GM21515 (cell line): Measurements from ENCODE around the gene ALKBH7.
"Not testable (repeated sequence)": the region's sequence is repeated elsewhere in the genome, so short reads cannot be mapped to it uniquely, and the experiment has no call there.

Experiments
- ATAC-seq: cut with Tn5 transposase; IDR thresholded peaks from one replicate; pipeline ENCODE4 v1.9.1; 2021; ENCODE audit not compliant: unreplicated experiment

The ALKBH7 gene, protein sequence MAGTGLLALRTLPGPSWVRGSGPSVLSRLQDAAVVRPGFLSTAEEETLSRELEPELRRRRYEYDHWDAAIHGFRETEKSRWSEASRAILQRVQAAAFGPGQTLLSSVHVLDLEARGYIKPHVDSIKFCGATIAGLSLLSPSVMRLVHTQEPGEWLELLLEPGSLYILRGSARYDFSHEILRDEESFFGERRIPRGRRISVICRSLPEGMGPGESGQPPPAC

DNA sequence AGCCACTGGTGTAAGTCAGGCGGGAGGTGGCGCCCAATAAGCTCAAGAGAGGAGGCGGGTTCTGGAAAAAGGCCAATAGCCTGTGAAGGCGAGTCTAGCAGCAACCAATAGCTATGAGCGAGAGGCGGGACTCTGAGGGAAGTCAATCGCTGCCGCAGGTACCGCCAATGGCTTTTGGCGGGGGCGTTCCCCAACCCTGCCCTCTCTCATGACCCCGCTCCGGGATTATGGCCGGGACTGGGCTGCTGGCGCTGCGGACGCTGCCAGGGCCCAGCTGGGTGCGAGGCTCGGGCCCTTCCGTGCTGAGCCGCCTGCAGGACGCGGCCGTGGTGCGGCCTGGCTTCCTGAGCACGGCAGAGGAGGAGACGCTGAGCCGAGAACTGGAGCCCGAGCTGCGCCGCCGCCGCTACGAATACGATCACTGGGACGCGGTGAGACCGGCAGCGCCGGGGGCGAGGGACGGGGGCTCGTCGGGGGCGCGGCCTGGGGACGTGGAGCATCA is at the start of gene ALKBH7:
Gene ALKBH7, plus strand, starts transcription at position 201 of the 502 bp plus-strand sequence. Its CDS starts 27 bp downstream, at position 228.
- peak; percentile 68 for ATAC-seq

- ATAC-seq, result no peak
Observed at GRCh38 chr19:6324757-6325156, 47.8 kb upstream of the ALKBH7 start.

- ATAC-seq, result no peak
Observed at GRCh38 chr19:6325614-6326013, 47.0 kb upstream of the ALKBH7 start.

DNA sequence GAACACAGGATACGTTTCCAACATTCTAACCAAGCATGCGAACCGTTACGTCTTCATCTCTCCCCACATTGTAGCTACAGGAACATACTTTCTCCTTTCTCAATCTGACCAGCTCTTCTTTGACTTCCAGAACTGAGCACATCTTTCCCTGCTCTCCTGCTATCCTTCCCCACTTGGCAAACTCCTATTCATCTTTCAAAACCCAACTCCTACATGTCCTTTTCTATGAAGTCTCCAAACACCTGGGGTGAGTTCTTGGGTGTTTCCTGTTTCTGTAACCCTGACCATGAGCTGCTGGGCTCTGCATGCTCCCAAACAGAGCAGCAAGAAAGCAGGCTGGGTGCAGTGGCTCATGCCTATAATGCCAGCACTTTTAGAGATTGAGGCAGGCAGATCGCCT is 45.8 kb upstream of the ALKBH7 start:
- no peak for ATAC-seq

- no peak for ATAC-seq
Observed at GRCh38 chr19:6333439-6333838, 39.2 kb upstream of the ALKBH7 start, which contains the start of gene ACER1. TSS of gene ACER1 (minus strand) at chr19:6333612. CDS start at chr19:6333551, 61 bp downstream.

DNA sequence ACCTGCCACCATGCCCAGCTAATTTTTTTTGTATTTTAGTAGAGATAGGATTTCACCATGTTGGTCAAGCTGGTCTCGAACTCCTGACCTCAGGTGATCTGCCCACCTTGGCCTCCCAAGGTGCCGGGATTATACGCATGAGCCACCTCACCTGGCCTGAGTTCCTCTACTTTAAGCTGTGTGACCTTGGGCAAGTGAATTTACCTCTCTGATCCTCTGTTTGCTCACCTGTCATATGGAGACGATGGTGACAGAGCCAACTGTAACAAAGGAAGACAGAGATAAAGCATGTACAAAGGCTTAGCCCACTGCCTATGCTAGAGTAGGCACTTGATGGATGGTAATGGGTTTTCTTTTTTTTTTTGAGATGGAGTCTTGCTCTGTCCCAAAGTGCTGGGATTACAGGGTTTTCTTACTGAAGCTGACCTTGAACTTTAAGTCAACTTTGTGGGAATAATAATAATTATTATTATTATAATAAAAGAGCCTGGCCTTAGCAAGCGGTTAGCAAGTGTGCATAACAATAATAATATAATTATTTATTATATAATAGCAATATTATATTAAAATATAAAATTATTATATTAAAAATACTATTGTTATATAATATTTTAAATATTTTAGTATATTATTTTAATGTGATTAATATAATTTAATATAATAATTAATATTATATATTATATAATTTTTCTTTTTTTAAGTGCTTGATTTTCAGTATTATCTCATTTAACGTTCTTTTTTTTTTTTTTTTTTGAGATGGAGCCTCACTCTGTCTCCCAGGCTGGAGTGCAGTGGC is 37.9 kb upstream of the ALKBH7 start:
- ATAC-seq, result no peak

GRCh38 chr19:6340493-6341201 is 31.9 kb upstream of the ALKBH7 start:
- ATAC-seq, result no peak

DNA sequence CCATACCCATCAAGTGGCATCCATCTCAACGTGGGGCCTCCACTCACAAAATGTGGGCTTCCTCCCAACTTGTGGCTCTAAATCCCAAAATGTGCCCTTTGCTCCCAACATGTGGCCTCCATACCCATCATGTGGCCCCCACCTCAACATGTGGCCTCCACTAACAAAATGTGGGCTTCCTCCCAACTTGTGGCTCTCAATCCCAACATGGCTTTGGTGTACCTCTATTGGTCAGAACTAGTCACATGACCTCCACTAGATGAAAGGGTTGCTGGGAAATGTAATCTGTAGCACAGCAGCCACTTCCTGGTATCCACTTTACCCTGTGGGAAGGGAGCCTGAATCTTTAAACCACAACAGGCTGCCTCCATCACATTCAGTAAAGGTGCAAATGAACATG is 29.1 kb upstream of the ALKBH7 start:
- ATAC-seq, result no peak

DNA sequence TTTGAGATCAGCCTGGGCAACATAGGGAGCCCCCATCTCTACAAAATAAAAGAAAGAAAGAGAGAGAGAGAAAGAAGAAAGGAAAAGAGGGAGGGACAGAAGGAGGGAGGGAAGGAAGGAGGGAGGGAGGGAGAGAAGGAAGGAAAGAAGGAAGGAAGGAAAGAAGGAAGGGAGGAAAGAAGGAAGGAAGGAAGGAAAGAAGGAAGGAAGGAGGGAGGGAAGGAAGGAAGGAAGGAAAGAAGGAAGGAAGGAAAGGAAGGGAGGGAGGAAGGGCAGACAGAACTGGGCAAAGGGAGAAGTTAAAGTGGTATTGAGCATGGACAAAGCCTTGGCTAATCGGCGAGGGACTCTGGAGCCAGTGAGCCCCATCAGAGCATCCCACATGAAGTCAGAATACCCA is 23.3 kb upstream of the ALKBH7 start:
- ATAC-seq, result not testable (repeated sequence)

GRCh38 chr19:6350688-6351087 is 21.9 kb upstream of the ALKBH7 start:
- ATAC-seq, result no peak

DNA sequence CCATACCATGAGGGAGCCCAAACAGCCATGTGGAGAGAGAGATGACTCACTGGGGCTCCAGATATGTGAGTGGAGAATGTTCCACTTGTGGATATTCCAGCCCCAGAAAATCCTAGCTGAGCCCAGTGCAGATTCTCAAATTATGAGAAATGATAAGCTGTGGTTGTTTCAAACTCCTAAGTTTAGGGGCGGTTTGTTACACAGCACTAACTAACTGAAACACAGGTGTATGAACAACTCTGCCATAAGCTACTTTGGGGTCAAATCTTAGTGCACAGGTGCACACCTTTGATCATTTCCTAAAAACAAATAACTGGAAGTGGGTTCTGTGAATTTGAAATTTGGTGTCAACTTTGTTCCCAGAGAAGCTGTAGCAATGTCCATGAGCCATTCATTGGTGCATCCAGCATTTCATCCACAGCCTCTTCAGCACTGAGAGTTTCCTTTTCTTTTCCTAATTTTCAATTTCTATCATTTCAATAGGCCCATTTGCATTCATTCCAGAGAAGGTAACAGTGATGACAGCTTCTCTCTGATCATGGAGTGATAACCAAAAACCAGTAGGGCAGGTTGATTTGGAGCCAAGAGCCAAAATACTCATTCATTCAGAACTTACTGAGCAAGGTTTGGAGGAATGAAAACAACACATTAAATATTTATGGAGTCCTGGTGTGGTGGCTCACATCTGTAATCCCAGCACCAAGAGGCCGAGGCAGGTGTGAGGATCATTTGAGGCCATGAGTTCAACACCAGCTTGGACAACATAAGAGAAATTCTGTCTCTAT is 20.0 kb upstream of the ALKBH7 start:
- ATAC-seq, result no peak

GRCh38 chr19:6354098-6354674 is 18.4 kb upstream of the ALKBH7 start:
- no peak for ATAC-seq

DNA sequence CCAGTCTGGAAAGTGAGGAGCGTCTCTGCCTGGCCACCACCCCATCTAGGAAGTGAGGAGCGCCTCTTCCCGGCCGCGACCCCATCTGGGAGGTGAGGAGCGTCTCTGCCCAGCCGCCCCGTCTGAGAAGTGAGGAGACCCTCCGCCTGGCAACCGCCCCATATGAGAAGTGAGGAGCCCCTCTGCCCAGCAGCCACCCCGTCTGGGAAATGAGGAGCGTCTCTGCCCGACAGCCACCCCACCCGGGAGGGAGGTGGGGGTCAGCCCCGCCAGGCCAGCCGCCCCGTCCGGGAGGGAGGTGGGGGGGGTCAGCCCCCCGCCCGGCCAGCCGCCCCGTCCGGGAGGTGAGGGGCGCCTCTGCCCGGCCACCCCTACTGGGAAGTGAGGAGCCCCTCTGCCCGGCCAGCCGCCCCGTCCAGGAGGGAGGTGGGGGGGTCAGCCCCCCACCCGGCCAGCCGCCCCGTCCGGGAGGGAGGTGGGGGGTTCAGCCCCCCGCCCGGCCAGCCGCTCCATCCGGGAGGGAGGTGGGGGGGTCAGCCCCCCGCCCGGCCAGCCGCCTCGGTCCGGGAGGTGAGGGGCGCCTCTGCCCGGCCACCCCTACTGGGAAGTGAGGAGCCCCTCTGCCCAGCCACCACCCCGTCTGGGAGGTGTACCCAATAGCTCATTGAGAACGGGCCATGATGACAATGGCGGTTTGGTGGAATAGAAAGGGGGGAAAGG is 17.1 kb upstream of the ALKBH7 start:
- not testable (repeated sequence) for ATAC-seq

DNA sequence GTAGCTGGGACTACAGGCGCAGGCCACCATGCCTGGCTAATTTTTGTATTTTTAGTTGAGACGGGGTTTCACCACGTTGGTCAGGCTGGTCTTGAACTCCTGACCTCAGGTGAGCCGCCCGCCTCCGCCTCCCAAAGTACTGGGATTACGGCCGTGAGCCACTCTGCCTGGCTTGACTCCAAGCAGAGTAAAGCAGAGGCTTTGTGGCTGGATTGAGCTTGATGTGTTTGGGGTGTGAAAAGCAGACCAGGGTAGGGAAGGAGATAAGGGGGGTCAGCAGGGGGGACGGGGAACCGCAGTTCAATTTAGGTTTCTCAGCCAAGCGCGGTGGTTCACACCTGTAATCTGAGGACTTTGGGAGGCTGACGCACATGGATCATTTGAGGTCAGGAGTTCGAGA is 15.4 kb upstream of the ALKBH7 start:
- ATAC-seq, result no peak

DNA sequence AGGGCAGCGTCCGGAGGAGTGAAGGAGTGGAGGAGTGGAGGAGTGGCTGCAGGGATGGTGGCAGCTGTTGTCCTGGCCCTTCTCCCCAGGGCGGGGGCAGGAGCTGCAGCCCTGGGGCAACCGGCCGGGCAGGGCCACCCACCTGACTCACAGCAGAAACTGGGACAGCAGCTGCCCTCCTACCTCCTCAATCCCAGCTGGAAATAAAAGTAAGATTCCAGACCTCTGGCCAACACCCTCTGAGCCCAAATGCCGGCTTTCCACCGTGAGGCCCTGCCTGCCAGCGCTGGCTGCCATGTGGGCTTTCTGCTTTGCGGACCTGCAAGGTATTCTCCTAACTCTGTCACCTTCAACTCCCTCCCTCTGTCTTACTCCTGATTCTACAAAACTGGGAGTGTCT is 14.6 kb upstream of the ALKBH7 start:
- no peak for ATAC-seq

DNA sequence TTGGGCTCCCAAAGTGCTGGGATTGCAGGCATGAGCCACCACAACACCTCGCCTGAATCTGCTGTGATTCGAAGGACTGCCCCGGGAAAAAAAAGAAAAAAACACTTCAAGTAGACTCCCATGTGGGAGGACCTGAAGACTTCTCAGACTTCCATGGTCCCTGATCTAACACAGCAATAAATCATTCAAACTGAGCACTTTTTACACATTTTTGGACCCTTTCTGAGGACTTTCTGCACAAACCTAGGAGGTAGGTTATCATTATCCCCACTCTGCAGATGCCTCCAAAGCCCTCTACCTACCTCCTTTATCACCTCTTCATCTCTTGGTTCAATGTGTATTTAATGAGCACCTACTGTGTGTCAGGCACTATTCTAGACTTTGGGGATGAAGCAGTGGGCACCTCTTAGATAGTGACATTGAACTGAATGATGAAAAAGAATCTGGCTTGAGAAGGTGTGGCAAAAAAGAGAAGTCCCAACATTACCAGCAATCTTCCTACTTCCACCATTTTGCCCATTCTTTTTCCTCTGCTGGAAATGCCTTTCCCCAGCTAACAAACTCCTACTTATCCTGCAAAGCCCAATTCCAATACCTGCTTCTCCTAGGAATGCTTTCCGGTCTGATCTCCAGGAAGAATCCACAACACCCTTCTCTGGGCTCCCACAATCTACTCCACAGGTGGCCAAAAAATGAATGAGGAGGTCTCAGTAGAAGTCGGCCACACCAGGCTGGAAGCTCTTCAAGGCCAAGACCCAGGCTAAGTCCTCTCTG is 12.8 kb upstream of the ALKBH7 start:
- no peak for ATAC-seq

DNA sequence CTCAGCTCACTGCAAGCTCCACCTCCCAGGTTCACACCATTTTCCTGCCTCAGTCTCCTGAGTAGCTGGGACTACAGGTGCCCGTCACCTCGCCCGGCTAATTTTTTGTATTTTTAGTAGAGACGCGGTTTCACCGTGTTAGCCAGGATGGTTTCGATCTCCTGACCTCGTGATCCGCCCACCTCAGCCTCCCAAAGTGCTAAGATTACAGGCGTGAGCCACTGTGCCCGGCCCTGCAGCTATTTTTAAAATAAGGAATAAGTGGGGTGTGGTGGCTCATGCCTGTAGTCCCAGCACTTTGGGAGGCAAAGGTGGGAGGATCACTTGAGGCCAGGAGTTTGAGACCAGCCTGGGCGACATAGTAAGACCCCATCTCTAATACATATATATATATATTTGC is 12.1 kb upstream of the ALKBH7 start:
- ATAC-seq, result not testable (repeated sequence)

DNA sequence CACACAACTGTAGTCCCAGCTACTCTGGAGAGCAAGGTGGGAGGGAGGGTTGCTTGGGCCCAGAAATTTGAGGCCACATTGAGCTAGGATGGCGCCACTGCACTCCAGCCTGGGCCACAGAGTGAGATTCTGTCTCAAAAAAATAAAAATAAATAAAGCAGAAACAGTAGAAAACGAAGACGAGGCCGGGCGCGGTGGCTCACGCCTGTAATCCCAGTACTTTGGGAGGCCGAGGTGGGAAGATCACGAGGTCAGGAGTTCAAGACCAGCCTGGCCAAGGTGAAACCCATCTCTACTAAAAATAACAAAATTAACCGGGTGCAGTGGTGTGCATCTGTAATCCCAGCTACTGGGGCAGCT is 11.8 kb upstream of the ALKBH7 start:
- ATAC-seq, result not testable (repeated sequence)

- ATAC-seq, result no peak
Observed at GRCh38 chr19:6362027-6362350, 10.6 kb upstream of the ALKBH7 start.
